Karpas-422 (cell line): ENCODE results near the gene AGAP2. TPM values are rescaled to one million over a fixed set of nuclear protein-coding genes. Genes with fewer than 3 reads are reported as not detected.

Experiments used
- DNase-seq: peaks from one replicate; pipeline ENCODE4 v3.0.0-alpha.2; 2015
- H2AFZ ChIP-seq: fragments of 200-600 bp; sonication (generic); 2 replicates; pipeline ENCODE4 v1.6.1; 2014; ENCODE audit warnings: antibody characterized with exemption, low read length, mixed read lengths
- H3K27ac ChIP-seq: fragments of 200-600 bp; sonication (generic); 2 replicates; pipeline ENCODE4 v1.5.1; 2014; ENCODE audit warnings: mild to moderate bottlenecking, low read length, moderate library complexity
- H3K27me3 ChIP-seq: fragments of 200-600 bp; sonication (generic); 2 replicates; pipeline ENCODE4 v1.6.1; 2014; ENCODE audit warnings: low read length, mixed read lengths
- H3K36me3 ChIP-seq: fragments of 200-600 bp; sonication (generic); 2 replicates; pipeline ENCODE4 v1.6.1; 2014; ENCODE audit warnings: low read length, mixed read lengths; ENCODE audit not compliant: insufficient read depth
- H3K4me1 ChIP-seq: fragments of 200-600 bp; sonication (generic); 2 replicates; pipeline ENCODE4 v1.6.1; 2014; ENCODE audit warnings: mild to moderate bottlenecking, low read length, mixed read lengths
- H3K4me2 ChIP-seq: fragments of 200-600 bp; sonication (generic); 2 replicates; pipeline ENCODE4 v1.6.1; 2014; ENCODE audit warnings: low read length, low read depth, mild to moderate bottlenecking; ENCODE audit not compliant: poor library complexity, severe bottlenecking
- H3K4me3 ChIP-seq: fragments of 200-600 bp; sonication (generic); 2 replicates; pipeline ENCODE4 v1.5.1; 2014; ENCODE audit warnings: mild to moderate bottlenecking, antibody characterized with exemption, low read length, mixed read lengths
- H3K79me2 ChIP-seq: fragments of 200-600 bp; sonication (generic); 2 replicates; pipeline ENCODE4 v1.6.1; 2014; ENCODE audit warnings: mild to moderate bottlenecking, low read length, mixed read lengths
- H3K9ac ChIP-seq: fragments of 200-600 bp; sonication (generic); 2 replicates; pipeline ENCODE4 v1.6.0; 2014; ENCODE audit warnings: low read length
- H3K9me2 ChIP-seq: fragments of 200-600 bp; sonication (generic), shearing (Covaris generic); replicated peaks from 2 replicates; pipeline ENCODE4 v1.6.0; 2014; ENCODE audit warnings: mild to moderate bottlenecking, low read length, moderate library complexity; ENCODE audit not compliant: insufficient read depth
- H3K9me3 ChIP-seq: fragments of 300-700, 200-600 bp; sonication (generic); 2 replicates; pipeline ENCODE4 v1.6.1; 2014; ENCODE audit warnings: low read length, mixed read lengths
- H4K20me1 ChIP-seq: fragments of 200-600 bp; sonication (generic); 2 replicates; pipeline ENCODE4 v1.6.1; 2014; ENCODE audit warnings: mild to moderate bottlenecking, antibody characterized with exemption, low read length, low read depth; ENCODE audit not compliant: insufficient read depth
- total RNA-seq: library from RNA; depleted of rRNA; stranded (reverse); fragments of >200 nt; shearing (Covaris generic); gene quantifications from 2 replicates; pipeline ENCODE4 v1.2.3, GENCODE V29; 2014; ENCODE audit warnings: low replicate concordance

The AGAP2 gene
- total RNA-seq, 1 experiment from 2014 or later, result 6.7 TPM

- peak; percentile 94 for DNase-seq
- Histone ChIP-seq H3K4me3 (peak within 1 kb of the TSS; percentile 77), H3K9me3 (no peaks in the 10 kb centered on the region), H2AFZ (peak within 1 kb of the TSS; percentile 68; the same call in 1 of the 2 replicates), H3K4me2 (peak within 1 kb of the TSS; percentile 97), H3K4me1 (peaks cover 42% of the 10 kb centered on the region), H3K27ac (peak within 1 kb of the TSS; percentile 80), H4K20me1 (peaks cover under 1% of the 10 kb centered on the region; the same call in 1 of the 2 replicates), H3K27me3 (no peaks in the 10 kb centered on the region), H3K9ac (peak within 1 kb of the TSS; percentile 78), H3K9me2 (no peaks in the 10 kb centered on the region), H3K36me3 (peaks cover 27% of the 10 kb centered on the region), H3K79me2 (peaks cover 47% of the 10 kb centered on the region)
Observed at GRCh38 chr12:57754411-57755193, 16.1 kb upstream of the AGAP2 start, which contains the start of gene MARCHF9. MARCHF9 (plus strand) TSS chr12:57755103; CDS start chr12:57755529, 426 bp downstream.

- H3K9me3 ChIP-seq, result no peaks in the 10 kb centered on the region
- H3K27ac ChIP-seq, result peak overlapping the region; percentile 67
- peaks cover 45% of the 10 kb centered on the region for H3K79me2 ChIP-seq
- H4K20me1 ChIP-seq, result no peaks in the 10 kb centered on the region
- peak overlapping the region; percentile 62 for H3K9ac ChIP-seq
- peaks cover 32% of the 10 kb centered on the region for H3K36me3 ChIP-seq
- H3K27me3 ChIP-seq, result no peaks in the 10 kb centered on the region
- peak; percentile 53 for DNase-seq
- H2AFZ ChIP-seq, result no peak overlapping the region
- peak overlapping the region; percentile 74 for H3K4me2 ChIP-seq
- no peaks in the 10 kb centered on the region for H3K9me2 ChIP-seq
- peak overlapping the region; percentile 77; the same call in 1 of the 2 replicates for H3K4me3 ChIP-seq
- H3K4me1 ChIP-seq, result peaks cover 42% of the 10 kb centered on the region
Observed at GRCh38 chr12:57753756-57754337, 15.3 kb upstream of the AGAP2 start.

GRCh38 chr12:57752668-57753000, 14.1 kb upstream of the AGAP2 start:
- no peaks in the 10 kb centered on the region for H3K9me3 ChIP-seq
- peaks cover 28% of the 10 kb centered on the region for H3K36me3 ChIP-seq
- no peaks in the 10 kb centered on the region for H3K9me2 ChIP-seq
- H3K27me3 ChIP-seq, result no peaks in the 10 kb centered on the region
- peak overlapping the region; percentile 67 for H3K27ac ChIP-seq
- DNase-seq, result no peak
- peak overlapping the region; percentile 53 for H3K9ac ChIP-seq
- peaks cover 40% of the 10 kb centered on the region for H3K79me2 ChIP-seq
- no peaks in the 10 kb centered on the region for H4K20me1 ChIP-seq
- H3K4me1 ChIP-seq, result peaks cover 42% of the 10 kb centered on the region
- peak overlapping the region; percentile 1; the same call in 1 of the 2 replicates for H2AFZ ChIP-seq
- H3K4me2 ChIP-seq, result peak overlapping the region; percentile 74
- peak overlapping the region; percentile 55 for H3K4me3 ChIP-seq

GRCh38 chr12:57751788-57752667, 13.5 kb upstream of the AGAP2 start, which contains the start of gene CDK4:
CDK4 (minus strand) TSS chr12:57752310; CDS start chr12:57751717, 593 bp downstream.
- H3K4me1 ChIP-seq, result peaks cover 40% of the 10 kb centered on the region
- H3K4me3 ChIP-seq, result peak within 1 kb of the TSS; percentile 86
- H3K9ac ChIP-seq, result peak within 1 kb of the TSS; percentile 91
- H3K27me3 ChIP-seq, result no peaks in the 10 kb centered on the region
- peak within 1 kb of the TSS; percentile 70 for H3K27ac ChIP-seq
- peak within 1 kb of the TSS; percentile 1; the same call in 1 of the 2 replicates for H2AFZ ChIP-seq
- peaks cover 29% of the 10 kb centered on the region for H3K36me3 ChIP-seq
- no peaks in the 10 kb centered on the region for H4K20me1 ChIP-seq
- DNase-seq, result peak; percentile 100
- H3K79me2 ChIP-seq, result peaks cover 35% of the 10 kb centered on the region
- no peaks in the 10 kb centered on the region for H3K9me2 ChIP-seq
- no peaks in the 10 kb centered on the region for H3K9me3 ChIP-seq
- H3K4me2 ChIP-seq, result peak within 1 kb of the TSS; percentile 79

- H3K4me3 ChIP-seq, result peak overlapping the region; percentile 86
- peaks cover 35% of the 10 kb centered on the region for H3K4me1 ChIP-seq
- no peak for DNase-seq
- peak overlapping the region; percentile 91 for H3K9ac ChIP-seq
- H3K79me2 ChIP-seq, result peaks cover 29% of the 10 kb centered on the region
- H3K4me2 ChIP-seq, result peak overlapping the region; percentile 79
- no peak overlapping the region for H2AFZ ChIP-seq
- H3K9me3 ChIP-seq, result no peaks in the 10 kb centered on the region
- peak overlapping the region; percentile 70 for H3K27ac ChIP-seq
- peaks cover 31% of the 10 kb centered on the region for H3K36me3 ChIP-seq
- H3K27me3 ChIP-seq, result no peaks in the 10 kb centered on the region
- H4K20me1 ChIP-seq, result no peaks in the 10 kb centered on the region
- no peaks in the 10 kb centered on the region for H3K9me2 ChIP-seq
Observed at GRCh38 chr12:57751432-57751787, 12.9 kb upstream of the AGAP2 start.

GRCh38 chr12:57750561-57751431, 12.3 kb upstream of the AGAP2 start:
- Histone ChIP-seq H2AFZ (no peak overlapping the region), H3K27me3 (no peaks in the 10 kb centered on the region), H3K36me3 (peaks cover 31% of the 10 kb centered on the region), H4K20me1 (no peaks in the 10 kb centered on the region), H3K9me2 (no peaks in the 10 kb centered on the region), H3K4me3 (peak overlapping the region; percentile 86), H3K9me3 (no peaks in the 10 kb centered on the region), H3K9ac (peak overlapping the region; percentile 91), H3K79me2 (peaks cover 23% of the 10 kb centered on the region), H3K27ac (peak overlapping the region; percentile 70; the same call in 1 of the 2 replicates), H3K4me1 (peaks cover 32% of the 10 kb centered on the region), H3K4me2 (peak overlapping the region; percentile 79)
- DNase-seq, result no peak

- no peak overlapping the region for H3K4me2 ChIP-seq
Observed at GRCh38 chr12:57749061-57749460, 10.5 kb upstream of the AGAP2 start.

More at GRCh38 chr12:57749061-57749460, 10.5 kb upstream of the AGAP2 start:
- Histone ChIP-seq H3K4me1 (peaks cover 34% of the 10 kb centered on the region), H4K20me1 (no peaks in the 10 kb centered on the region), H3K4me3 (no peak overlapping the region), H3K27ac (no peak overlapping the region), H3K36me3 (peaks cover 31% of the 10 kb centered on the region), H3K79me2 (peaks cover 21% of the 10 kb centered on the region), H3K27me3 (no peaks in the 10 kb centered on the region), H2AFZ (no peak overlapping the region), H3K9ac (no peak overlapping the region), H3K9me3 (no peaks in the 10 kb centered on the region), H3K9me2 (no peaks in the 10 kb centered on the region)
- no peak for DNase-seq
